ENCODE results near the gene SUPT5H.

DNA sequence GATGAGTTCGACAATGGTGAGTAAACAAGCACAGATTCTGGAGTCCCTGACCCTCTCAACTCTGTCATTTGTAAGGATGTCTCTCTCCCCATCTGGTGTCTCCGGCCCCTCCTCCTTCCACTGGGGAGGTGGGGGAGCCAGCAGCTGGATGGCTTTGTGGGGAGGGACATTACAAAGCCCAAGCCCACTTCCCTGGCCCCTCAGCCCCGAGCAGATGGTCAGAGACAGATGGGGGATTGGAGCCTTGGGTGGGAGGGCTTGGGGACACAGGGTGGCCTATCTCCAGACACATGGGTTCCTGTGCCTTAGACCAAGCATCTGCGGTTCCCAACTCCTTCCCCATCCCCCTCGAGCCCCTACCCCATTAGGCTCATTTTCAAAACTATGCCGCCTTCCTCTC lies 37.8 kb downstream of the SUPT5H start:
- TF ChIP-seq, protein P1, sequence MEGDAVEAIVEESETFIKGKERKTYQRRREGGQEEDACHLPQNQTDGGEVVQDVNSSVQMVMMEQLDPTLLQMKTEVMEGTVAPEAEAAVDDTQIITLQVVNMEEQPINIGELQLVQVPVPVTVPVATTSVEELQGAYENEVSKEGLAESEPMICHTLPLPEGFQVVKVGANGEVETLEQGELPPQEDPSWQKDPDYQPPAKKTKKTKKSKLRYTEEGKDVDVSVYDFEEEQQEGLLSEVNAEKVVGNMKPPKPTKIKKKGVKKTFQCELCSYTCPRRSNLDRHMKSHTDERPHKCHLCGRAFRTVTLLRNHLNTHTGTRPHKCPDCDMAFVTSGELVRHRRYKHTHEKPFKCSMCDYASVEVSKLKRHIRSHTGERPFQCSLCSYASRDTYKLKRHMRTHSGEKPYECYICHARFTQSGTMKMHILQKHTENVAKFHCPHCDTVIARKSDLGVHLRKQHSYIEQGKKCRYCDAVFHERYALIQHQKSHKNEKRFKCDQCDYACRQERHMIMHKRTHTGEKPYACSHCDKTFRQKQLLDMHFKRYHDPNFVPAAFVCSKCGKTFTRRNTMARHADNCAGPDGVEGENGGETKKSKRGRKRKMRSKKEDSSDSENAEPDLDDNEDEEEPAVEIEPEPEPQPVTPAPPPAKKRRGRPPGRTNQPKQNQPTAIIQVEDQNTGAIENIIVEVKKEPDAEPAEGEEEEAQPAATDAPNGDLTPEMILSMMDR (IDR thresholded peaks at IDR 0.05; ENCODE audit: insufficient read depth, low read length, poor library complexity, severe bottlenecking), result no peak
- TF ChIP-seq EZH2phosphoT487 (conservative IDR thresholded peaks at IDR 0.05; ENCODE audit: low read length), result no peak
